ENCODE results near the gene SYDE1. TPM values are rescaled to one million over a fixed set of nuclear protein-coding genes. Genes with fewer than 3 reads are reported as not detected.

SYDE1 gene
- total RNA-seq, 1 experiment from 2014 or later = 15.0 TPM

GRCh38 chr19:15138427-15138826 lies 31.2 kb downstream of the SYDE1 start:
- Mint-ChIP-seq H3K27ac (no peak overlapping the region), H3K4me3 (no peak overlapping the region), H3K27me3 (ENCODE audit: low read depth) (peaks cover 41% of the 10 kb centered on the region), H3K9me3 (peaks cover 27% of the 10 kb centered on the region), H3K4me1 (no peaks in the 10 kb centered on the region), H3K36me3 (peaks cover 4% of the 10 kb centered on the region; the same call in 1 of the 2 replicates)
- ATAC-seq (no peak), DNase-seq (ENCODE audit: low spot score) (no peak)
- TF ChIP-seq STAT6 (CRISPR knock-in tag; conservative IDR thresholded peaks at IDR 0.05; ENCODE audit: low read depth) (no peak), ATF6 (CRISPR knock-in tag; IDR thresholded peaks at IDR 0.05) (no peak), NR1H2 (CRISPR knock-in tag; IDR thresholded peaks at IDR 0.05) (no peak), ZBTB43 (CRISPR knock-in tag; IDR thresholded peaks at IDR 0.05) (no peak), EMX1 (CRISPR knock-in tag; IDR thresholded peaks at IDR 0.05) (no peak), SP1 (CRISPR knock-in tag; conservative IDR thresholded peaks at IDR 0.05) (no peak), USF1 (CRISPR knock-in tag; IDR thresholded peaks at IDR 0.05) (no peak), RORB (CRISPR knock-in tag; IDR thresholded peaks at IDR 0.05) (no peak), ESRRA (CRISPR knock-in tag; IDR thresholded peaks at IDR 0.05; ENCODE audit: borderline replicate concordance) (no peak), ZNF281 (CRISPR knock-in tag; IDR thresholded peaks at IDR 0.05) (no peak), HMGA2 (CRISPR knock-in tag; IDR thresholded peaks at IDR 0.05) (no peak), MYBL2 (CRISPR knock-in tag; IDR thresholded peaks at IDR 0.05) (no peak), FOXK1 (CRISPR knock-in tag; IDR thresholded peaks at IDR 0.05) (no peak), ERG (CRISPR knock-in tag; IDR thresholded peaks at IDR 0.05) (no peak)
- ChIA-PET CTCF (no interaction called here), POLR2A (no interaction called here)

GRCh38 chr19:15141143-15141542 lies 33.9 kb downstream of the SYDE1 start:
- Mint-ChIP-seq H3K36me3 (peaks cover 4% of the 10 kb centered on the region; the same call in 1 of the 2 replicates), H3K27ac (no peak overlapping the region), H3K9me3 (peaks cover 35% of the 10 kb centered on the region), H3K4me1 (no peaks in the 10 kb centered on the region), H3K4me3 (no peak overlapping the region), H3K27me3 (ENCODE audit: low read depth) (peaks cover 39% of the 10 kb centered on the region)
- ChIA-PET CTCF (no interaction called here), POLR2A (no interaction called here)
- TF ChIP-seq TP53 (CRISPR knock-in tag; IDR thresholded peaks at IDR 0.05) (no peak), USF1 (CRISPR knock-in tag; IDR thresholded peaks at IDR 0.05) (no peak), ZNF317 (CRISPR knock-in tag; IDR thresholded peaks at IDR 0.05; ENCODE audit: borderline replicate concordance, low read depth) (no peak)
- ATAC-seq = no peak
- DNase-seq (ENCODE audit: low spot score) = no peak
